Smooth muscle cell of the brain vasculature (primary cell): ENCODE results near the gene SSR4.

Experiments
- DNase-seq: peaks from one replicate; pipeline ENCODE4 v3.0.0-alpha.2; 2012; ENCODE audit warnings: low read depth, low spot score

SSR4 gene

GRCh38 chrX:153828723-153829548 lies 34.5 kb downstream of the SSR4 start:
- no peak for DNase-seq

GRCh38 chrX:153829549-153829798 lies 35.0 kb downstream of the SSR4 start:
- no peak for DNase-seq

GRCh38 chrX:153829799-153830639 lies 35.6 kb downstream of the SSR4 start, which contains the start of gene PDZD4:
Gene PDZD4 (minus strand): TSS chrX:153830544. CDS start chrX:153830298, 246 bp downstream.
- DNase-seq: no peak

- no peak for DNase-seq
These were observed 36.4 kb downstream of the SSR4 start for GRCh38 chrX:153830640-153831428.

- no peak for DNase-seq
These were observed 37.1 kb downstream of the SSR4 start for GRCh38 chrX:153831429-153832150.

GRCh38 chrX:153832728-153833127 lies 38.3 kb downstream of the SSR4 start:
- no peak for DNase-seq

GRCh38 chrX:153836921-153837320 lies 42.5 kb downstream of the SSR4 start:
- DNase-seq: no peak

- no peak for DNase-seq
These were observed 50.1 kb downstream of the SSR4 start for GRCh38 chrX:153844509-153845082.

GRCh38 chrX:153845195-153845594 lies 50.7 kb downstream of the SSR4 start:
- DNase-seq: no peak

- no peak for DNase-seq
These were observed 51.4 kb downstream of the SSR4 start for GRCh38 chrX:153845842-153846241.
